HG02798 (cell line): ENCODE results near the gene CCNT2.
"Not testable (repeated sequence)": the region's sequence is repeated elsewhere in the genome, so short reads cannot be mapped to it uniquely, and the experiment has no call there.

Source experiments
- ATAC-seq: cut with Tn5 transposase; IDR thresholded peaks from one replicate; pipeline ENCODE4 v1.9.1; 2021; ENCODE audit warnings: mild to moderate bottlenecking; ENCODE audit not compliant: unreplicated experiment, poor library complexity

The CCNT2 gene

GRCh38 chr2:134918526-134919340, at the start of gene CCNT2:
CCNT2 (plus strand) TSS chr2:134918822; CDS start chr2:134918855, 33 bp downstream.
- peak; percentile 87 for ATAC-seq

GRCh38 chr2:134869946-134870736, 48.5 kb upstream of the CCNT2 start:
- ATAC-seq, result no peak

DNA sequence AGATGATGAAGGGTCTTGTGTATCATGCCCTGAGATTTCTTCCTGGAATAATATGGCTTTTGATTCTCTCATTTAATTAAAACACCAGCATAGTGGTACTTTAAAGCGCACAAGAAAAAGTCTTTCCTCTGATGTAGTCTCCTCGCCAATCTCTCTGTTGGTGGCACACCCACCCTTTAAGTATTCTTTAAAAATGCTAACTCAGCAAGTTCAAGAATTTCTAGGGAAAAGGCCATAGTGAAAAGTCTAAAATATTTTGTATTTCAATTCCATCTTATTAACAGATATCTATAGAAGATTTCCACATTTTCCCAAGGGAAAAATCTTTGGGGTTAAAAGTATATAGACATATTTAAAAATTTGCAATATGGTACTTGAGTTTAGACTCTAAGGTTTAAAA, 45.5 kb upstream of the CCNT2 start:
- ATAC-seq, result no peak

DNA sequence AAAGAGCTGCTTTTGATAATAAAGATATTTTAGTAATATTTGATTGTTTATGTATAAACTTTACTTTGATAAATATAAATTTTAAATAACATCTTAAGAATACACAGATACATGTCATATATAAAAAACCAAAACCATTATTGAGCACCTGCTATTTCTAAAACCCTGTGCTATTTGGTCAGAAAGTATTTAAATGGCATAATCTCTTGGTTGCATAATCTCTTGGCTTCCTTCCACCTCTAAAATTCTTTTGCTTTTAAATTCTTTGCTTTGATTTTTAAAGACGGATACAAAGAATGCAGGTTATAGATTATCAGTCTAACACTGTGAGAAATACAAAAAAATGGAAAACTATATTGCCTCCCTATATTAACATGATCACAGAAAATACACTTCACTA, 43.3 kb upstream of the CCNT2 start:
- no peak for ATAC-seq

GRCh38 chr2:134882773-134883172, 35.8 kb upstream of the CCNT2 start:
- ATAC-seq, result no peak

- ATAC-seq, result no peak
These were observed 34.9 kb upstream of the CCNT2 start for GRCh38 chr2:134883552-134884293.

DNA sequence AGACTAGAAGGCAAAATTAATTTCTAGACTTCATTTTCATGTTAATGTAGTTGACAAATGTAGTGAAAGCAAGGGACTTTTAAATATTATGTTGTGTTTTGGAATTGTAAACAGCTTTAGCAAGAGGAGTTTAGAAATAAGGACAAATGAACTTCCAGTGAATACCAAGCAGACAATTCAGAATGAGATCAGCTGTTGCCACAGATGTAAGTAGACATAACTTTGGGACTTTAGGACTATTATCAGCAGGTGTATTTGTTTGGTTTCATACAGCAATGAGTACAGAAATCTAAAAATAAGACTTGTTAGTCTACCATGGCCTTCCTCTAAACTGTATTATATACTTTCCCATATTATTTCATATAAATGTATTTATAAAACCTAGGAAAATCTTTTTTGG, 34.2 kb upstream of the CCNT2 start:
- no peak for ATAC-seq

DNA sequence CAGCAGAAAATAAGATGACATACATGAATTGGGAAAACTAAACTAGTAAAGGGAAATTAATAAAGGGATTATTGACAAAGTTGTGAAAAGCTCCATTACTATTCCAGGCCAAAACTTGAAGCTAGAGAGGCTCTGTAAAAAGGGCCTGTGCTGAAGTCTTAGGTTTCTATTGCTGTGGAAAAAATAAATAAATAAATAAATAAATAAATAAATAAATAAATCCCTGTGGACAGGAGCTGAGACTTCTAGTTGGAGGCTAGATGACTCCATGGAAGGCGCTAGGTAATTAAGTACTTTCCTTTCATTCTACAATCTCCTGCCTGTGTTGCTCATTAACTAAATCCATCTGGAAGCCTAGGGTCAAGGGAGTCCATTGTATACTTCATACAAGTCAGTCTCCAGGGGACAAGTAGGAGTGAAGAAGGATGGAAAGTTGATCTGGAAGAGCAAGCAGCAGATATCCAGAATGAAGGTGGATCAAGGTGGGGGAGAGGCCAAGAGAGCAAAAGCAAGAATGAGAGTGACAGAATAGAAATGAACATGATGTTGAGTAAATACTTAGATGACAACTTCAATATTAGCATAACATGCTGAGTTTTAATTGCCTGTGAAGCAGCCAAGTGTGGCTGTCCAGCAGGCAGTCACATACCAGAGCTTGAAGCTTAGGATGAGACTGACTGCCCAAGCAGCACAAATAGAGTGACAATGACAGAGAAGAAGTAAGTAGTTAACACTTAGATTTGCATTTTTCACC, 26.2 kb upstream of the CCNT2 start:
- ATAC-seq, result no peak

DNA sequence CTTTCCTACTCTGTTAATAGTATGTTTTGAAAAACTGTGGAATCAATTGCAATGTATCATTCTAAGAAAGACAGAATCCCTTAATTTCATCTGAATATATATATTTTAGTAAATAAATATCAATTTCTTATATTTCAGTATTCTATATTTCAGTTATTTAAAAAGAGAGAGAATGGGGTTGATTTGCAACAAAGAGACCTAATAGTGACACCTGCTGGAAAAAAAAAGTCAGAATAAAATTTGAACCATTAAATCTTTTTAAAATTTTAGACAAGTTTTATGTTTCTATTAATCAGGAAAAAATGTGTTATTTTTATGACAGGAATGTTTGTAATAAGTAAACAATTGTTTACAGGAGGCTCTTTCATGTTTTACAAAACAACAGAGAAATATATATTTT, 20.7 kb upstream of the CCNT2 start:
- no peak for ATAC-seq

- ATAC-seq, result no peak
These were observed 19.4 kb upstream of the CCNT2 start for GRCh38 chr2:134899204-134899603.

- no peak for ATAC-seq
These were observed 18.5 kb upstream of the CCNT2 start for GRCh38 chr2:134900151-134900550.

GRCh38 chr2:134903701-134904100, 14.9 kb upstream of the CCNT2 start:
- ATAC-seq, result not testable (repeated sequence)

GRCh38 chr2:134905168-134905567, 13.5 kb upstream of the CCNT2 start:
- no peak for ATAC-seq

DNA sequence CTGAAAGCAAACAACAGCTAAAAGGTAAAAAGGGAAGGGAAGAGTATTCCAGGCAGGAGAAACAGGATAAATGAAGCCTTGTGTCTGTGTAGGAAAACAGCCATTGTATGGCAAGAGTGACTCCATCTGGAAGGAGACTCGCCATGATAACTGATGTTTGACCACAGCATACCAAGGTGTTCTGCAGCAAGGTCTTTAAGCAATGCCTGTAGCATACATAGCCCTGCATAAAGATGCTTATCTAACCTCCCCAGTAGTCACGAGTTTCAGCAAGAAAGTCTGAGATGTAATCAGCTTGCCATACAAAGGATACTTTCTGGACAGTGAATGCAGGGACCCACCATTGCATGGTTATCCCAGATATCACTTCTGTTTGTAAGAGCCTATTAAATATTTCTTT, 11.9 kb upstream of the CCNT2 start:
- no peak for ATAC-seq

GRCh38 chr2:134907441-134908116, 11.0 kb upstream of the CCNT2 start:
- ATAC-seq, result not testable (repeated sequence)

GRCh38 chr2:134910763-134911399, 7.7 kb upstream of the CCNT2 start:
- no peak for ATAC-seq

GRCh38 chr2:134911400-134911785, 7.2 kb upstream of the CCNT2 start:
- no peak for ATAC-seq

DNA sequence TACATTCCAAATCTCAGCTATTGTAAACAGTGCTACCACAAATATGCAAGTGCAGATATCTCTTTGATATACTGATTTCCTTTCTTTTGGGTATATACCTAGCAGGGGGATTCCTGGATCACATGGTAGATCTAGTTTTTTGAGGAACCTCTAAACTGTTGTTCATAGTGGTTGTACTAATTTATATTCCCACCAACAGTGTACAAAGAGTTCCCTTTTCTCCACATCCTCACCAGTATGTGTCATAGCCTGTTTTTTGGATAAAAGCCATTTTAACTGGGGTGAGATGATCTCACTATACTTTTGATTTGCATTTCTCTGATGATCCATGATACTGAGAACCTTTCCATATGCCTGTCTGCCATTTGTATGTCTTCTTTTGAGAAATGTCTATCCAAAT, 6.3 kb upstream of the CCNT2 start:
- no peak for ATAC-seq

GRCh38 chr2:134917360-134917865, 1.2 kb upstream of the CCNT2 start:
- no peak for ATAC-seq
